ENCODE results near the gene PLA2G2C.

PLA2G2C gene

DNA sequence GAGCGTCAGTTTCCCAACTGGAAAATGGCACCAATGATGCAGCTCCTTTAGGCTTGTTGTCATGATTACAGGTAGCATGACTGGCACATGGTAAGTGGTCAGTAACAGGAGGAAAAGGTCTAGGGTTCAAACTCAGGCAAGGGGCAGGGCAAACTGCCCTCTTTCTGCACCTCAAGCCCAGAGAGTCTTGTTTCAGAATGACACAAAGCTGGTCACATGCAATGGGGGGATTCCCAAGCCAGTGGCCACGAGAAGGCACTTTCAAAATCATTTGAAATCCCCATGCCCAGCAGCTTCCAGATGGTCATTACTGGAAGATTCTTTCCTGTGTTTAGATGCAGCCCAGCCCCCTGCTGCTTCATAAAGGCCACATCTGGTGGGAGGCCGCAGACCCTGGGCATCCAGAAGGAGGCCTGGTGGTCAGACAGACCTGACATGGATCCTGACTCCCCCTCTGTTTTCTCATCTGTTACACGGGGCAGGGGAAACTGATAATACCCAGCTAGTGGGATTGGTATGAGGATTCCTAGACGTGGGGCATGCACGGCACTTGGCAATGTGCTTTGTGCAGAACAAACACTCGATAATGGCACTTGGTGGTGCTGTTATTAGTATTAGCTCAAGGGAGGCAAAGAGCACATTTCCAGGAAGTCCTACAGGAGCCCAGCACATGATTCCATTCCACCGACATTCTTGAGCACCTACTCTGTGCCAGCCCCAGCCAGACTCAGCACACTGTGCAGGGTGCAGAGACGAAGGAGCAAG, 60.1 kb downstream of the PLA2G2C start:
- no peak for DNase-seq

DNA sequence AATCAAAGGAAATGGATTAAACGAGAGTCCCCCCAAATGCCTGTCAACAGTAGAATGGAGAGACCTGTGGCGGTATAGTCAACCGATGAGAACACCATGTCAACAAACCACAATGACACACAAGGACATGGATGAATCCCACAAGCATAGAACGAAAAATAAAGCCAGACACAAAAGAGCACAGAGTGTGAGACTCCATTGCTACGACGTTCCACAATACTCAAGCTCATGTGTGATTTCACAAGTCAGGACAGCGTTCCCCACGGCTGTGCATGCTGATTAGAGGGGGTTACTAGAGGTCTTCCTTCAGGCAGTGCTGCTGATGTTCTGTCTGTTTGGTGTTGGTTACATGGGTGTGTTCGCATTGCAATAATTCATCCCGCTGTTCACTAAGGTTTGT, 61.2 kb downstream of the PLA2G2C start:
- DNase-seq, result no peak

DNA sequence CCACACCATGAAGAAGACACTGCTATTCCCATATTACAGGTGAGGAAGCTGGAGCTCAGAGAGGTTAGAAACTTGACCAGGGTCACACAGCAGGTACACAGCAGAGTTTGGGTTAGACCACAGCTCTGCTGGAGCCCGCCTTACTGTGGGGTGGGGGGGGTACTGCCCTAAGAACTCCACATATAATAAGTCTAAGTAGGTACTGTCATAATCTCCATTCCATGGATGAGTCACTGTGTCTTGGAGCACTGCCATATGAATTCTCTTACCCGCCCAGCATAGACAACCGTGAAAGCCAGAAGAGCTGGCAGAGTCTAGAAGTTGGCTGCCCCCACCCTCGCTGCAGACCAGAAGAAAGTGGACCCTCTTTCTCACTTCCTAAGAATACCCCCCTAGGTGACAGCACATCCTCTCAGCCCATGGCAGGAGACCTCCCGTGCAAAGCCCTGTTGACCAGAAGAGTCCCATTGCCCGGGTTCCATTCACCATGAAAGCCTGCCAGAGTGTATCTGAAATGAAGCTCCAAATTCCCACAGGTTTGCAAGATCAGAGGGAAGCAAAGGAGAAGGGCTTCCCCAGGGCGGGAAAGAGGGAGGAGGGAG, 61.8 kb downstream of the PLA2G2C start:
- no peak for DNase-seq

DNA sequence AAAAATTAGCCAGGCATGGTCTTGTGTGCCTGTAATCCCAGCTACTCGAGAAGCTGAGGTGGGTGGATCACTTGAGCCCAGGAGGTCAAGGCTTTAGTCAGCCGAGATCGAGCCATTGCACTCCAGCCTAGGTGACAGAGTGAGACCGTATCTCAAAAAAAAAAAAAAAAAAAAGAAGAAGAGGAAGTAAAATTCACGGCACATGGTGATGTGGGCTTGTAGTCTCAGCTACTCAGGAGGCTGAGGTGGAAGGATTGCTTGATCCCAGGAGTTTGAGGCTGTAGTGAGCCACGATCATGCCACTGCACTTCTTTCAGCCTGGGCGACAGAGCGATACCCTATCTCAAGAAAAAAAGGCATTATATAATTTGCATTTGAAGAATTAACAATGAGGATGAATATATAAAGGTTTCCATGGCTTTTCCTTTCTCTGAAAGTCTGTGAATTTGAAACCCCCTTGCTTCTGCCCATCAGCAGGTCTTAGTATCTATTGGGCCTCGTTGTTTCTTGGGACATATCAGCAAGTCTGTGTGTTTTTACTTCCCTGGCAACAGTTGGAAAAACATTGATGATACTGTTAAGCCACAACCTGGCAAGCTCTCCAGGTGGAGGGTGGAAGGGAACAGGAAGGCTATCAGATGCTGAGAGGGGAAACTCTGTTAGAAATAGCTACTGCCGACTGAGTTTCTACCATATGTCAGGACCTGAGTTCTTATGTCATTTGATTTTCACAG, 62.4 kb downstream of the PLA2G2C start:
- no peak for DNase-seq

DNA sequence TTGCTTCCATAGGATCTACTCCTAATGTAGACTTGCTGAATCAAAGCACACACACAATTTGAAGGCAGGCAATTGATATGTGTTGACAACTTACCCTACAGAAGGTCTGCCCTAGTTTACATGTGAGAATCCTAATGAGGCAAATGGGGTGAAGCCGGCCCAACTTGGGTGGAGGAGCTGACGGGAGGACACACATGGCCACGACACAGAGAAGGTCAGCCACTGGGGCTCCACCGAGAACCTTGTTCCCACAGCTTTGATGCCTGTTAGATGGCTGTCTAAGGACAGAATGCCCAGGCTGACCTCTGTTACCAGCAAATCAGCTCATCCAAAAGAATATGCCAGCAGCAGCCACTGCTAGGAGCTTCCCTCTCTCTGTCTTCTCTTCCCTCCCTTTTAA, 65.5 kb downstream of the PLA2G2C start:
- DNase-seq, result no peak

DNA sequence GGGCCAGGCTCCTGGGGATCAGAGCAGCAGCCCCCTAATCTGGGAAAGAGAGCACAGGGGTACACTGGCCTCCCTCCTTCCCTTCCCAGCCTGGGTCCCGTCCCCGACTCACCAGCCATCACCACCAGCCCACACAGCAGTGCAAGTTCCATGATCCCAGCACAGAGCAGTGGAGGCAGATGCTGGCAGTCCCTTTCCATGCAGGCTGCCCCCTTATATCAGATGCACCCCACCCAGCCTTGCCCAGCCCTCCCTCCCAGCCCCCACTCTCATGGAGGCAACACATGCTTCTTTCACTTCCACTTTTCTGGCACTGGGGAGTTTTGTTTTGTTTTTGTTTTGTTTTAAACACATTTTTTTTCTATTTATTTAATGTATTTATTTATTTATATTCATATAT, 67.0 kb downstream of the PLA2G2C start, which contains the start of gene PLA2G2D:
Gene PLA2G2D, minus strand, starts transcription at position 190 of the 400 bp plus-strand sequence. Its CDS starts 38 bp downstream, at position 152.
- no peak for DNase-seq

DNA sequence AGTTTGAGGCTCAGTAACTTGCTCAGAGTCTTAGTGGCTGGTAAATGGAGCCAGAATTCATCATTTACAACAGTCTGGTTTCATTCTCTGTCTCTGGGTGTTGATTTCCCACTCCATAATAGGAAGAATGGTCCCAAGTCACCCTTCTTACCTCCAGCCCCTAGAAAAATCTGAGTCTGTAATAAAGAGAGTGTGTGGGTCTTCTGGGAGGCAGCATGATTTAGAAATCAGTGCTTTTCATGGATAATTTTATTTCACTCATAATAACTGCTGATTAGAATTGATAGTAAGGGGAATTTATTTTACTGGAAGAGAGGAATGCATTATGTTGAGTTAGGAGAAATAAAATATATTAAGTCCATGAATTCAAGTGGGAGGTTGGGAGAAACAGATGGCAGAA, 69.1 kb downstream of the PLA2G2C start:
- DNase-seq, result no peak

DNA sequence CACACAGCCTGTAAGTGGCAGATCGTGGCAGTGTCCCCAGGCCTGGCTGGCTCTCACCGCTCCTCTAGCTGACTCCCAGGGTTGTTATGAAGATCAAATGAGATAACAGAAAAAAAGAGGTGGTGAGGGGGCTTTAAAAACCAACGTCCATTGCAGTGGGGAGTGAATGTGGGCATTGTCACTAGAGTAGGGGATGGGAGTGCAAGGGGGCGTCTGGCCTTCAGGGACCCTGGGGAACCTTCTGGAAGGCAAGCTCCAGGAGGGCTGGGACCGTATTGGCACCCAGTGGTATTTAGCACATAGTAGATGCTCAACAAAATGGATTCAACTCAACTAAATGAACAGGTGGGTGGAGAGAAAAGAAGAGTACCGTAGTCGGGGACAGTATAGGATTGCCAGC, 70.4 kb downstream of the PLA2G2C start:
- DNase-seq, result no peak

DNA sequence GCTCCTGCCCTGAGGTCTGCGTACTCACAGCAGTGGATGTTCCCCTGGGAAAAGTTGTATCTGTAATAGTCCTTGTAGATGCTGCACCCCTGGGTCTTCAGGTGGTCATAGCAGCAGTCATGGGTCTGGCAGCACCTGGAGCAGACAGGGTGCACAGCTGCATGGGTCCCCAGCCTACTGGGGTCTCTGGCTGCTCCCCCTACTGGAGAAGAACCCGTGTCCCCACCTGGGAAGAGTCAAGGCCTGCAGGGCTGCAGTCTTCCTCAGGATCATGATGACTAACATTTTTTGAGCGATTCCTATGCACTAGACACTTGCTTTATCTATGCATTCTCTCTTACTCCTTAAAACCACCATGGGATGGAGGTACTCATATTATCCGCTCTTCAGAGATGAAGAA, 70.8 kb downstream of the PLA2G2C start:
- no peak for DNase-seq

DNA sequence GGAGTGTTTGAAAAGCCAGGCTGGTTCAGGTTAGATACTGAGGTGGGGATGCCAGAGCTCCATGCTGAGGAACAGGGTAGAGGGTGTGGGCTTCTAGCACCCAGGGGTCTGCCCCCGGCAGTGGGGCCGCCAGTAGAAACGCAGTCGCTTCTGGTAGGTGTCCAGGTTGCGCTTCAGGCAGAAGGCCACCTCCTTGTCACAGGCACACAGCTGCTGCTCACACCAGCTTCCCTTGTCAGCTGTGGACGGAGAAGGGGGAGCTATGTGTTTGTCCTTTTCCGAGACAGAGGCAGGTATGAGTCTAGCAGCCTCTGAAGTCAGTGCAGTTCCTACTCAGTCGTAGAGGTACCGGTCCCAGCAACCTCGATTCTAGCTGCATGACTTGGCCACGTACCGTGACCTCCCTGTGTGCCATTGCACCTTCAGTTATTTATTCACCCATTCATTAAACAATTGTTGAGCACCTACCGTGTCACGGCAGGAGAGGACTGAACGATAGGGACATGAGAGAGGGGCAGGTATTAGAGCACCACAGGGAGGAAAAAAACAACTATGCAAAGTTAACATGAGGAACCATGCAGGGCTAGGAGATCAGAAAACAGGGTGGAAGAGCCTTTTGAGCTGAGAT, 72.2 kb downstream of the PLA2G2C start:
- no peak for DNase-seq
